Karpas-422 (cell line): Measurements from ENCODE around the gene IFNG-AS1. TPM values are rescaled to one million over a fixed set of nuclear protein-coding genes. Genes with fewer than 3 reads are reported as not detected.

Experiments used
- DNase-seq: peaks from one replicate; pipeline ENCODE4 v3.0.0-alpha.2; 2015
- H2AFZ ChIP-seq: fragments of 200-600 bp; sonication (generic); 2 replicates; pipeline ENCODE4 v1.6.1; 2014; ENCODE audit warnings: antibody characterized with exemption, low read length, mixed read lengths
- H3K27ac ChIP-seq: fragments of 200-600 bp; sonication (generic); 2 replicates; pipeline ENCODE4 v1.5.1; 2014; ENCODE audit warnings: mild to moderate bottlenecking, low read length, moderate library complexity
- H3K27me3 ChIP-seq: fragments of 200-600 bp; sonication (generic); 2 replicates; pipeline ENCODE4 v1.6.1; 2014; ENCODE audit warnings: low read length, mixed read lengths
- H3K36me3 ChIP-seq: fragments of 200-600 bp; sonication (generic); 2 replicates; pipeline ENCODE4 v1.6.1; 2014; ENCODE audit warnings: low read length, mixed read lengths; ENCODE audit not compliant: insufficient read depth
- H3K4me1 ChIP-seq: fragments of 200-600 bp; sonication (generic); 2 replicates; pipeline ENCODE4 v1.6.1; 2014; ENCODE audit warnings: mild to moderate bottlenecking, low read length, mixed read lengths
- H3K4me2 ChIP-seq: fragments of 200-600 bp; sonication (generic); 2 replicates; pipeline ENCODE4 v1.6.1; 2014; ENCODE audit warnings: low read length, low read depth, mild to moderate bottlenecking; ENCODE audit not compliant: poor library complexity, severe bottlenecking
- H3K4me3 ChIP-seq: fragments of 200-600 bp; sonication (generic); 2 replicates; pipeline ENCODE4 v1.5.1; 2014; ENCODE audit warnings: mild to moderate bottlenecking, antibody characterized with exemption, low read length, mixed read lengths
- H3K79me2 ChIP-seq: fragments of 200-600 bp; sonication (generic); 2 replicates; pipeline ENCODE4 v1.6.1; 2014; ENCODE audit warnings: mild to moderate bottlenecking, low read length, mixed read lengths
- H3K9ac ChIP-seq: fragments of 200-600 bp; sonication (generic); 2 replicates; pipeline ENCODE4 v1.6.0; 2014; ENCODE audit warnings: low read length
- H3K9me2 ChIP-seq: fragments of 200-600 bp; sonication (generic), shearing (Covaris generic); replicated peaks from 2 replicates; pipeline ENCODE4 v1.6.0; 2014; ENCODE audit warnings: mild to moderate bottlenecking, low read length, moderate library complexity; ENCODE audit not compliant: insufficient read depth
- H3K9me3 ChIP-seq: fragments of 300-700, 200-600 bp; sonication (generic); 2 replicates; pipeline ENCODE4 v1.6.1; 2014; ENCODE audit warnings: low read length, mixed read lengths
- H4K20me1 ChIP-seq: fragments of 200-600 bp; sonication (generic); 2 replicates; pipeline ENCODE4 v1.6.1; 2014; ENCODE audit warnings: mild to moderate bottlenecking, antibody characterized with exemption, low read length, low read depth; ENCODE audit not compliant: insufficient read depth
- total RNA-seq: library from RNA; depleted of rRNA; stranded (reverse); fragments of >200 nt; shearing (Covaris generic); gene quantifications from 2 replicates; pipeline ENCODE4 v1.2.3, GENCODE V29; 2014; ENCODE audit warnings: low replicate concordance

The IFNG-AS1 gene
- total RNA-seq, 1 experiment from 2014 or later, result not detected

DNA sequence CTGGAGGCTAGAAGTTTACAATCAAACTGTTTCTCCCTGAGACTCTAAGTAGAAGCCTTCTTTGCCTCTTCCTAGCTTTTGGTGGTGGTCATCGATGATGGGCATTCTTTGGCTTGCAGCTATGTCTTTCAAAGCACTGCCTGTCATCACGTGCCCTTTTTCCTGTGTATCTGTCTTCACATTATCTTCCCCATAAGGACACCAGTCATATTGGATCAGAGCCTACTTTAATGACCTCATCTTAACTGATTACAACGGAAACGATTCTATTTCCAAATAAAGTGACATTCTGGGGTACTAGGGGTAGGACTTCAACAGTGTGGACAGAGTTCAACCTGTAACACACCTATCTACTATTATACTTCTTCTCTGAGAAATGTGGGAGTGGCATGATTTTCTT is 31.1 kb upstream of the IFNG-AS1 start:
- Histone ChIP-seq H3K4me3 (no peak overlapping the region), H3K4me2 (no peak overlapping the region), H3K4me1 (no peaks in the 10 kb centered on the region), H4K20me1 (no peaks in the 10 kb centered on the region), H3K9me3 (no peaks in the 10 kb centered on the region), H3K27me3 (no peaks in the 10 kb centered on the region), H3K36me3 (no peaks in the 10 kb centered on the region), H3K9ac (no peak overlapping the region), H3K9me2 (no peaks in the 10 kb centered on the region), H3K27ac (no peak overlapping the region), H2AFZ (no peak overlapping the region), H3K79me2 (no peaks in the 10 kb centered on the region)
- DNase-seq, result no peak

DNA sequence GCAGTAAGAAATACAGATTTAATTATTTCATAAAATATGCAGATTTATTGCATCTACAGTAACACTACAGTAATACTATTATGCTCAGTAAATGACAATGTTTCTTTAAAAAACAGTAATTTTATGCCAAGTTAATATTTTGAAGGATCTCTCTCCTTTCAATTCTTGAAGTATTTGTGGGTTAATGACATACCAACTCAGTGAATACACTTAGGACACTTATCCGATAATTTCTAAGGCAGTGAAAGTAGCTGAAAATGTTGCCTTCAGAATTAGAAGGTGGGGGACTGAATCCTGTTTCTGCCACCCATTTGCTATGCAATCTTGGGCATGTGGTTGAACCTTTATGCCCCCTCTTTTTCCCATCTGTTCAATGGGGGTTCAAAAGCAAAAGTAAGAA is 24.8 kb upstream of the IFNG-AS1 start:
- Histone ChIP-seq H3K9me3 (no peaks in the 10 kb centered on the region), H3K9me2 (no peaks in the 10 kb centered on the region), H4K20me1 (no peaks in the 10 kb centered on the region), H3K9ac (no peak overlapping the region), H3K4me3 (no peak overlapping the region), H3K27ac (no peak overlapping the region), H3K4me2 (no peak overlapping the region), H3K36me3 (no peaks in the 10 kb centered on the region), H3K4me1 (peaks cover 30% of the 10 kb centered on the region), H3K27me3 (no peaks in the 10 kb centered on the region), H3K79me2 (no peaks in the 10 kb centered on the region), H2AFZ (no peak overlapping the region)
- DNase-seq, result no peak

DNA sequence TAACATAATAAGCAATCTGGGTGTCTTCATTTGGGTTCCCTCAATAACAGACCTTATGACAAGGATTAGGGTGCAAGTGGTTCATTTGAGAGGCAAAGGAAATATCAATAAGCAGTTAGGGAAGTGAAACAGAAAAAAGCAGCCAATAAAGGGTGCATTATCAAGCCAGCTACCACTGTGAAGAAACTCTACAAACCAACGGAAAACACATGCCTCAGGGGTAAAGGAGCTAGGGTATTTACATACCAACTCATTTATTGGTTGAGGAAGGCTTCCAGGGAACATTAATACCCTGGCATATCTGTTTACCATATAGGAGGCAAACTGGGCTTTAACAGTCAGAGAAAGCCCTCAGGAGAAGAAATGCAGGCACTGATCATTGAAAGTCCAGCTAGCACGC is 22.7 kb upstream of the IFNG-AS1 start:
- H3K9me3 ChIP-seq, result no peaks in the 10 kb centered on the region
- H3K4me3 ChIP-seq, result no peak overlapping the region
- H3K36me3 ChIP-seq, result no peaks in the 10 kb centered on the region
- DNase-seq, result peak; percentile 49
- H3K79me2 ChIP-seq, result no peaks in the 10 kb centered on the region
- H3K9ac ChIP-seq, result no peak overlapping the region
- no peaks in the 10 kb centered on the region for H4K20me1 ChIP-seq
- H2AFZ ChIP-seq, result no peak overlapping the region
- H3K27ac ChIP-seq, result no peak overlapping the region
- H3K27me3 ChIP-seq, result no peaks in the 10 kb centered on the region
- H3K9me2 ChIP-seq, result no peaks in the 10 kb centered on the region
- H3K4me2 ChIP-seq, result peak overlapping the region; percentile 21
- H3K4me1 ChIP-seq, result peaks cover 30% of the 10 kb centered on the region

- Histone ChIP-seq H3K27ac (no peak overlapping the region), H3K9me3 (no peaks in the 10 kb centered on the region), H3K27me3 (no peaks in the 10 kb centered on the region), H3K9me2 (no peaks in the 10 kb centered on the region), H3K4me3 (no peak overlapping the region), H3K79me2 (no peaks in the 10 kb centered on the region), H2AFZ (no peak overlapping the region), H3K4me1 (peaks cover 30% of the 10 kb centered on the region), H3K9ac (no peak overlapping the region), H3K36me3 (no peaks in the 10 kb centered on the region), H3K4me2 (no peak overlapping the region), H4K20me1 (no peaks in the 10 kb centered on the region)
- DNase-seq, result no peak
Measured at GRCh38 chr12:67968321-67968720, 20.9 kb upstream of the IFNG-AS1 start.

DNA sequence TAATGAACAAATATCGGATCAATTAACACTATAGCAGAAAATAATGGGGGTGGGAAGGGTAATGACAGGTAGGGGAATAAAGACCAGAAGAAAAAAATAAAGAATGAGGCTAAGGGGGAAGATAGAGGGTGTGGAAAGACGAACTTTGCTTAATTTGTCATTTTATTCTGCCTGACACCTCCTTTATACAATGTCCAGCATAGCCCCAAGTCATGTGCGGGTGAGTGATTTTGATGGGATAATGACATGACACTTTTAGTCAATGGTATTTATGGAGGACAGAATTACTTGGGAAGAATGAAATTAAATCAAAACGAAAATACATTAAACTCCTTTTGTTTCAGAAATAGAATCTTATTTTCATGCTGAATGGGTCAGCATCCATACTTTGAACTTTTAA is 20.5 kb upstream of the IFNG-AS1 start:
- no peak overlapping the region for H2AFZ ChIP-seq
- no peaks in the 10 kb centered on the region for H3K27me3 ChIP-seq
- H3K9me2 ChIP-seq, result no peaks in the 10 kb centered on the region
- H3K9ac ChIP-seq, result no peak overlapping the region
- H3K9me3 ChIP-seq, result no peaks in the 10 kb centered on the region
- H3K4me3 ChIP-seq, result no peak overlapping the region
- peaks cover 30% of the 10 kb centered on the region for H3K4me1 ChIP-seq
- DNase-seq, result no peak
- no peak overlapping the region for H3K27ac ChIP-seq
- no peaks in the 10 kb centered on the region for H3K36me3 ChIP-seq
- H4K20me1 ChIP-seq, result no peaks in the 10 kb centered on the region
- no peak overlapping the region for H3K4me2 ChIP-seq
- H3K79me2 ChIP-seq, result no peaks in the 10 kb centered on the region

DNA sequence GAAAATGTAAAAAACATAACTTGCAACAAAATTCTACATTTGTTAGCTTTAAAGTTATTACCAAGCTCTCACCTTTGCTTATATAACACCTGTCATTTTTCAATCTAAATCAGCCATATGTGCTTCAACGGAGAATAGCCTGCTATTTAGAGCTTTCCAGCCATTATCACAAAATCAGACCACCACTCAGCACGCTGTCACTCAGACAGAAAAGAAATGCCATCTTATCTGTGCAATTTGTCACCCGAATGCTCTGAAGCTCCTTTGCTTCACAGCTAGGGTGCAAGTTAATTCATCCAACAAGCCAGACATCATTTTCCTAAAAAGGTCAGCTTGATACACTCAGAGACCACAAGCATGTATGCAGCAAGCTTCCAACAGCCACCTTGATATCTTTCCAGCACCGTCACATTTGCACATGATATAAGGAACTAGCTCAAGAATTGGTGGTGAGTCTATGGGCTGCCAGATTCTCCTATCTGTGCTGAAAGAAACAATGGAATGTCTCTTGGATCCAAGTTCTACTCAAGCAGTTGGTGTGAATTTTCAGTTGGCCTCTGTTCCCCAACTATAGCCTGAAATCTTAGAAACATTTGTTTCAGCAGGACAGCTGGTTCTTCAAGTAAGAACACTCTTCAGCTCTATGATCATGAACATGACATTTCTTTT is 20.0 kb upstream of the IFNG-AS1 start:
- Histone ChIP-seq H3K79me2 (no peaks in the 10 kb centered on the region), H3K4me1 (peaks cover 30% of the 10 kb centered on the region), H3K4me2 (no peak overlapping the region), H2AFZ (no peak overlapping the region), H3K36me3 (no peaks in the 10 kb centered on the region), H3K27me3 (no peaks in the 10 kb centered on the region), H3K9ac (no peak overlapping the region), H3K27ac (no peak overlapping the region), H3K9me2 (no peaks in the 10 kb centered on the region), H4K20me1 (no peaks in the 10 kb centered on the region), H3K4me3 (no peak overlapping the region), H3K9me3 (no peaks in the 10 kb centered on the region)
- no peak for DNase-seq

DNA sequence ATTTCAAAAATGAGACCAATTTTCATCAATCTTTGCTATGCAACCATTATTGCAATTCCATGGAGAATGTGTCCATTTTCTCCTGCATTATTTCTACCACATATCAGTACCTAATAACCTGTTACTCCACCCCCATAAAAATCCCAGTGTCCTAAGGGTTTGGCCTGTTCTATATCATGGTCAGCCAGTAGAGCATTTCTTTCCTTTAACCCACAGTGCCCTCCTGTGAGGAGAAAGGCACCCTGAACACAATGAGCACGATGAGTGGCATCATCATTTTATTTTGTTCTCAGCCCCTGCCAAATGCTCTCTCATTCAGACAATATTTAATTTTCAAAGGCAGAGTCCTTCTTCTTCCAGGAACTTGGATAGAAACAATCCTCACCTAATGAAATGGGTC is 11.6 kb upstream of the IFNG-AS1 start:
- no peak overlapping the region for H2AFZ ChIP-seq
- no peak overlapping the region for H3K9ac ChIP-seq

DNA sequence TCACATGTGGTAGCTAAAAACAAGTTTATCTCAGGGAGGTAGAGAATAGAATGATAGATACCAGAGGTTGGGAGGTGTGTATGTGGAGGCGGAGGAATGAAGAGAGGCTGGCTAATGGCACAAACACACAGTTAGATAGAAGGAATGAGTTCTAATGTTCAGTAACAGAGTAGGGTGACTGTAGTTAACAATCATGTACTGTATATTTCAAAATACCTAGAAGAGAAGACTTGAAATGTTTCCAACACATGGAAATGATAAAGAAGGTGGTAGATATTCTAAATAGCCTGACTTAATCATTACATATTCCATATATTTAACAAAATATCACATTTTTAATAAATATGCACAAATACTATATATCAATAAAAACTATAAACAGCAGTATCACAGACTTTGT is 8.9 kb upstream of the IFNG-AS1 start:
- Histone ChIP-seq H4K20me1 (no peaks in the 10 kb centered on the region), H3K27me3 (no peaks in the 10 kb centered on the region), H3K36me3 (no peaks in the 10 kb centered on the region), H3K9ac (no peak overlapping the region), H3K4me1 (peaks cover 10% of the 10 kb centered on the region), H3K79me2 (no peaks in the 10 kb centered on the region), H3K9me3 (no peaks in the 10 kb centered on the region), H3K9me2 (no peaks in the 10 kb centered on the region), H3K4me2 (no peak overlapping the region), H2AFZ (no peak overlapping the region), H3K27ac (no peak overlapping the region), H3K4me3 (no peak overlapping the region)
- no peak for DNase-seq

More for the DNA sequence above, 11.6 kb upstream of the IFNG-AS1 start:
- Histone ChIP-seq H3K36me3 (no peaks in the 10 kb centered on the region), H3K4me1 (no peaks in the 10 kb centered on the region), H3K4me3 (no peak overlapping the region), H4K20me1 (no peaks in the 10 kb centered on the region), H3K9me2 (no peaks in the 10 kb centered on the region), H3K4me2 (no peak overlapping the region), H3K27ac (no peak overlapping the region), H3K27me3 (no peaks in the 10 kb centered on the region), H3K79me2 (no peaks in the 10 kb centered on the region), H3K9me3 (no peaks in the 10 kb centered on the region)
- DNase-seq, result no peak
